ENCODE data around the gene HOXD4. TPM values are rescaled to one million over a fixed set of nuclear protein-coding genes. Genes with fewer than 3 reads are reported as not detected.

HOXD4 gene
- total RNA-seq, result 1 to 10 TPM; 3.4 to 8.0 (median 4.8) TPM
- polyA plus RNA-seq, result 1 to 10 TPM in 1 of 3 donors, under 1 TPM in 1, not detected in 1; 0.60 to 3.1 TPM

DNA sequence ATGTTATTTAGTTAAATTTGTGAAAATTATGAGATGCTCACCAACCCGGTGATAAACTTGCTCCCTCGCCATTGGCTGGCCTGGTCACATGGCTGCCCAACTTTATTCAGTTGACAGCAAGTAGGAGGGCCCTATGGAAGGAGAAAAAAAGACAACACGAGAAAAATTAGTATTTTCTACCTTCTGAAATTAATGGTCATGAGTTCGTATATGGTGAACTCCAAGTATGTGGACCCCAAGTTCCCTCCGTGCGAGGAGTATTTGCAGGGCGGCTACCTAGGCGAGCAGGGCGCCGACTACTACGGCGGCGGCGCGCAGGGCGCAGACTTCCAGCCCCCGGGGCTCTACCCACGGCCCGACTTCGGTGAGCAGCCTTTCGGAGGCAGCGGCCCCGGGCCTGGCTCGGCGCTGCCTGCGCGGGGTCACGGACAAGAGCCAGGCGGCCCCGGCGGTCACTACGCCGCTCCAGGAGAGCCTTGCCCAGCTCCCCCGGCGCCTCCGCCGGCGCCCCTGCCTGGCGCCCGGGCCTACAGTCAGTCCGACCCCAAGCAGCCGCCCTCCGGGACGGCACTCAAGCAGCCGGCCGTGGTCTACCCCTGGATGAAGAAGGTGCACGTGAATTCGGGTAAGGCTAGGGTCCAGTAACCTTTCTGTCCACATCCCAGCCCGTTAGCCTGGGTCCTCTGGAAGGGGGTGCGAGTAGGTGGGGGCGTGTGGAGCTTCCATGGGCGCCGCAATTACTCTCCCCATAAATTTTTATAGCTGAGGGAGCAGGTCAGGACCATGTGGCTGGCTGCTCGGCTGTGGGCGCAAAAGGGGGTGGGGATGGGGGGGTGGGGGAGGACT, at the start of gene HOXD4:
Gene HOXD4, plus strand, starts transcription at position 109 of the 846 bp plus-strand sequence. Its CDS starts 84 bp downstream, at position 193.
- no peak for DNase-seq
- Histone ChIP-seq H3K4me1 (peaks cover 0 to 5% (median under 1%) of the 10 kb centered on the region in 4 donors), H3K27me3 (peaks cover 19 to 99% (median 86%) of the 10 kb centered on the region in 3 donors), H3K27ac (no peak within 1 kb of the TSS), H3K4me3 (peak within 1 kb of the TSS in 3 of 4 donors; percentile 13 to 29 (median 23)), H3K9me3 (no peaks in the 10 kb centered on the region), H3K36me3 (peaks cover 0 to 9% (median 0%) of the 10 kb centered on the region in 4 donors)
- WGBS, 2 donors, result 53 to 79% methylated on average over 55 of the region's 55 CpGs
- TF ChIP-seq POLR2A (IDR thresholded peaks at IDR 0.05) (no peak), EP300 (IDR thresholded peaks at IDR 0.05) (no peak), POLR2AphosphoS5 (IDR thresholded peaks at IDR 0.05) (no peak)
- TF ChIP-seq, protein P1, sequence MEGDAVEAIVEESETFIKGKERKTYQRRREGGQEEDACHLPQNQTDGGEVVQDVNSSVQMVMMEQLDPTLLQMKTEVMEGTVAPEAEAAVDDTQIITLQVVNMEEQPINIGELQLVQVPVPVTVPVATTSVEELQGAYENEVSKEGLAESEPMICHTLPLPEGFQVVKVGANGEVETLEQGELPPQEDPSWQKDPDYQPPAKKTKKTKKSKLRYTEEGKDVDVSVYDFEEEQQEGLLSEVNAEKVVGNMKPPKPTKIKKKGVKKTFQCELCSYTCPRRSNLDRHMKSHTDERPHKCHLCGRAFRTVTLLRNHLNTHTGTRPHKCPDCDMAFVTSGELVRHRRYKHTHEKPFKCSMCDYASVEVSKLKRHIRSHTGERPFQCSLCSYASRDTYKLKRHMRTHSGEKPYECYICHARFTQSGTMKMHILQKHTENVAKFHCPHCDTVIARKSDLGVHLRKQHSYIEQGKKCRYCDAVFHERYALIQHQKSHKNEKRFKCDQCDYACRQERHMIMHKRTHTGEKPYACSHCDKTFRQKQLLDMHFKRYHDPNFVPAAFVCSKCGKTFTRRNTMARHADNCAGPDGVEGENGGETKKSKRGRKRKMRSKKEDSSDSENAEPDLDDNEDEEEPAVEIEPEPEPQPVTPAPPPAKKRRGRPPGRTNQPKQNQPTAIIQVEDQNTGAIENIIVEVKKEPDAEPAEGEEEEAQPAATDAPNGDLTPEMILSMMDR (IDR thresholded peaks at IDR 0.05), result no peak
- intact Hi-C loops (cut with DNase I), result no loop called here

DNA sequence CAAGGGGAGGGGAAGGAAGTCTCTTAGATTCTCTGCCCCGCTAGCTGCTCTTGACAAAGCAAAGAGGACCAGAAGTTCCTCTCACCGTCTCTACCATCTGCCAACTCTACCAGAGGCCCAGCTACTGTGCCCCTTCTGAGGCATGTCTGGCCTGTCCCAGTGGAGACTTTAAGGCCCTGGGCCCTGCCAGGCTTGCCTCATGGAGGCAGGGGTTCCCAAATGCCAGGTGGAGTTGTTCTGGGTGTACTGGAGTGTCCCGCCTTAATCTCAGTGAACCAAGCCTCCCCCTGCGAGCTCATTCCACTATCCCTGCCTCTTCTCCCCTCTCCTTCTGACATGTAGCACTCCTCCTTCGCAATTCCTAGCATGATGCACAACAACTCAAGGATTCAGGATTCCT, 49.5 kb upstream of the HOXD4 start:
- H3K27ac ChIP-seq, result peak overlapping the region in 3 of 4 donors; percentile 4 to 96 (median 92)
- WGBS, 2 donors, result 58 to 86% methylated on average over 5 of the region's 5 CpGs
- TF ChIP-seq POLR2A (IDR thresholded peaks at IDR 0.05) (no peak), POLR2AphosphoS5 (IDR thresholded peaks at IDR 0.05) (no peak), EP300 (IDR thresholded peaks at IDR 0.05) (no peak)
- TF ChIP-seq, protein P1 (IDR thresholded peaks at IDR 0.05), result no peak
- H3K27me3 ChIP-seq, result peaks cover 0 to 86% (median 17%) of the 10 kb centered on the region in 3 donors
- no peaks in the 10 kb centered on the region for H3K9me3 ChIP-seq
- H3K4me3 ChIP-seq, result no peak overlapping the region
- H3K4me1 ChIP-seq, result peaks cover 0 to 61% (median 35%) of the 10 kb centered on the region in 4 donors
- intact Hi-C loops (cut with DNase I), result no loop called here
- DNase-seq, result no peak
- H3K36me3 ChIP-seq, result no peaks in the 10 kb centered on the region

- Histone ChIP-seq H3K27ac (peak overlapping the region in 3 of 4 donors; percentile 92 to 96 (median 95)), H3K36me3 (no peaks in the 10 kb centered on the region), H3K27me3 (peaks cover 0 to 85% (median 12%) of the 10 kb centered on the region in 3 donors), H3K9me3 (no peaks in the 10 kb centered on the region), H3K4me1 (peaks cover 0 to 60% (median 35%) of the 10 kb centered on the region in 4 donors), H3K4me3 (no peak overlapping the region)
- TF ChIP-seq, protein P1 (IDR thresholded peaks at IDR 0.05), result no peak
- TF ChIP-seq POLR2AphosphoS5 (IDR thresholded peaks at IDR 0.05), result no peak
- TF ChIP-seq EP300 (IDR thresholded peaks at IDR 0.05), result no peak
- TF ChIP-seq POLR2A (IDR thresholded peaks at IDR 0.05), result no peak
- WGBS, 2 donors, result 46 to 67% methylated on average over 7 of the region's 7 CpGs
- intact Hi-C loops (cut with DNase I), result no loop called here
- DNase-seq, result no peak
Observed at GRCh38 chr2:176102309-176102866, 49.0 kb upstream of the HOXD4 start.

DNA sequence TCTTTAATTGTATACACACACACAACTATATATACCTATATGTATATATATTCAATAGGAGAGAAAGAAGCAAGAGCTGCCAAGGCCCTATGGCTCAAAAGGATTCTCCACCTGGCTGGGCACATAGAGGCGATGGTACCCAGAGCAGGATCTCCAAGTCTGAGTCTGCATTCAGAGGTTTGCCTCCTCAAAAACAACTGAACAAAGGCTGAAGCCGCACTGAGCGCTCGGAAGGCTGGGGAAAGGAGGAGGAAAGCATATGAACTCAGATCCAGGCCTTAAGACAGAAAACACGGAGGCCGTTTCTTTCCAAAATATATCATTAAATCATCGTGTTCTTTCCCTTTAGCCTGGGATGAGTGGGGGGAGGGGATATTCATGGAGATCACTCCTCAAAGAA, 48.2 kb upstream of the HOXD4 start:
- intact Hi-C loops (cut with DNase I), result no loop called here
- DNase-seq, result no peak
- peaks cover 0 to 83% (median 15%) of the 10 kb centered on the region in 3 donors for H3K27me3 ChIP-seq
- 50 to 78% methylated on average over 7 of the region's 7 CpGs for WGBS, 2 donors
- no peaks in the 10 kb centered on the region for H3K36me3 ChIP-seq
- no peaks in the 10 kb centered on the region for H3K9me3 ChIP-seq
- peaks cover 0 to 58% (median 35%) of the 10 kb centered on the region in 4 donors for H3K4me1 ChIP-seq
- TF ChIP-seq POLR2AphosphoS5 (IDR thresholded peaks at IDR 0.05), result no peak
- TF ChIP-seq EP300 (IDR thresholded peaks at IDR 0.05), result no peak
- TF ChIP-seq, protein P1 (IDR thresholded peaks at IDR 0.05), result no peak
- TF ChIP-seq POLR2A (IDR thresholded peaks at IDR 0.05), result no peak
- H3K27ac ChIP-seq, result peak overlapping the region in 3 of 4 donors; percentile 92 to 96 (median 95)
- peak overlapping the region in 2 of 4 donors; percentile 60 to 61 for H3K4me3 ChIP-seq

Data from sigmoid colon (tissue), 7 donors.